T-helper 2 cell treated with Interferon-gamma antibody and Interleukin-4, amounts not matched to agents 100 ng/mL and 5 ng/mL, for 36 hours (primary cell): ENCODE data around the gene AGBL5. TPM values are rescaled to one million over a fixed set of nuclear protein-coding genes. Genes with fewer than 3 reads are reported as not detected.
"Not testable (repeated sequence)": the region's sequence is repeated elsewhere in the genome, so short reads cannot be mapped to it uniquely, and the experiment has no call there.

Source experiments
- intact Hi-C: fragments of 100-400 bp; cut with micrococcal nuclease; formaldehyde crosslinking; loops from one replicate; pipeline ENCODE4 v1.15.1; 2023
- total RNA-seq: library from RNA; stranded (reverse); gene quantifications from 2 replicates; pipeline ENCODE4 v1.2.3, GENCODE V29; 2022

AGBL5 gene
- total RNA-seq, 1 donor from 2014 or later = 13.6 TPM

- intact Hi-C loops = no loop called here
These were observed 37.9 kb downstream of the AGBL5 start for GRCh38 chr2:27089111-27089954.

GRCh38 chr2:27091746-27092695, 40.6 kb downstream of the AGBL5 start:
- intact Hi-C loops = no loop called here

GRCh38 chr2:27092696-27093429, 41.4 kb downstream of the AGBL5 start:
- intact Hi-C loops = no loop called here

GRCh38 chr2:27093430-27094352, 42.2 kb downstream of the AGBL5 start:
- intact Hi-C loops = no loop called here

- intact Hi-C loops = no loop called here
These were observed 43.0 kb downstream of the AGBL5 start for GRCh38 chr2:27094353-27094984.

GRCh38 chr2:27095427-27095744, 43.9 kb downstream of the AGBL5 start:
- intact Hi-C loops = no loop called here

- intact Hi-C loops = no loop called here
These were observed 44.5 kb downstream of the AGBL5 start for GRCh38 chr2:27095745-27096651.

- intact Hi-C loops = no loop called here
These were observed 45.4 kb downstream of the AGBL5 start for GRCh38 chr2:27096748-27097297.

GRCh38 chr2:27097341-27097740, 45.9 kb downstream of the AGBL5 start:
- intact Hi-C loops = no loop called here

- intact Hi-C loops = no loop called here
These were observed 48.0 kb downstream of the AGBL5 start for GRCh38 chr2:27099334-27099955.

GRCh38 chr2:27100036-27100435, 48.6 kb downstream of the AGBL5 start:
- intact Hi-C loops = no loop called here

GRCh38 chr2:27102329-27102728, 50.9 kb downstream of the AGBL5 start:
- intact Hi-C loops = no loop called here

GRCh38 chr2:27105981-27106380, 54.5 kb downstream of the AGBL5 start:
- intact Hi-C loops = no loop called here

- intact Hi-C loops = no loop called here
These were observed 56.8 kb downstream of the AGBL5 start for GRCh38 chr2:27108221-27108620.

- intact Hi-C loops = no loop called here
These were observed 57.6 kb downstream of the AGBL5 start for GRCh38 chr2:27109083-27109482.

- intact Hi-C loops = not testable (repeated sequence)
These were observed 59.3 kb downstream of the AGBL5 start for GRCh38 chr2:27110603-27111352.

GRCh38 chr2:27111392-27112078, 60.1 kb downstream of the AGBL5 start:
- intact Hi-C loops = not testable (repeated sequence)
